Measurements from ENCODE around the gene SLC2A4RG. TPM values are rescaled to one million over a fixed set of nuclear protein-coding genes. Genes with fewer than 3 reads are reported as not detected.
A peak's percentile ranks its signal among the peaks of the same experiment; 100 is the strongest.

Gene SLC2A4RG
- total and polyA plus RNA-seq, 2 of the 13 experiments (the other 11 are each of a cell fraction or from before 2014, with no cell fraction given) = 91.4 to 95.9 TPM

- Histone ChIP-seq H3K27me3 (ENCODE audit: control insufficient read depth in 1 of 2, insufficient read depth in 2 of 2, low read length in 2 of 2) (no peaks in the 10 kb centered on the region), H3K79me2 (ENCODE audit: insufficient read depth, low read length) (no peaks in the 10 kb centered on the region), H3K36me3 (replicated peaks in 1 of 2; ENCODE audit: control insufficient read depth in 1 of 2, insufficient read depth in 2 of 2, low read length in 2 of 2) (peaks cover 3 to 4% of the 10 kb centered on the region in 2 experiments; a peak in 3 of 5 replicates), H2AFZ (ENCODE audit: low read length) (no peak overlapping the region), H3K4me3 (replicated peaks in 1 of 3; ENCODE audit: insufficient read depth in 1 of 3, low read depth in 2 of 3, low read length in 3 of 3) (no peak overlapping the region), H3K9me3 (ENCODE audit: low read length) (no peaks in the 10 kb centered on the region), H3K4me2 (ENCODE audit: low read depth, low read length) (no peak overlapping the region), H3K4me1 (ENCODE audit: insufficient read depth, low read length) (peaks cover 21% of the 10 kb centered on the region), H3K27ac (ENCODE audit: extremely low read length, insufficient read depth, low read length) (no peak overlapping the region), H4K20me1 (ENCODE audit: insufficient read depth, low read length) (peaks cover 4% of the 10 kb centered on the region; the same call in 1 of the 2 replicates), H3K9ac (ENCODE audit: insufficient read depth, low read depth, low read length) (no peak overlapping the region)
- in situ Hi-C loops (cut with HindIII; ENCODE audit: extremely low pct_ligation_motif_present, low pct_unique_long_range_greater_than_20kb) = no loop called here
- ChIA-PET POLR2A (interaction anchor here (0.6 kb wide), 1 partner anchor 155 kb away, joined by 4 read pairs; no protein-coding TSS in a partner anchor), CTCF (ENCODE audit: low intra/inter-chr PET ratio, low total read pairs) (no interaction called here)
- FAIRE-seq = no peak
- no peak for DNase-seq (ENCODE audit: low spot score)
- BruUV-seq (replicated peaks) = no TSS peak
- 0 out of 2 replicates have a peak, but pooled peaks have one; percentile 30 for TF ChIP-seq HNRNPL (IDR thresholded peaks at IDR 0.05; ENCODE audit: low read depth, low read length)
- no peak for TF ChIP-seq ATF3 (CRISPR knock-in tag; IDR thresholded peaks at IDR 0.05)
- 0 out of 2 replicates have a peak, but pooled peaks have one; percentile 10 for TF ChIP-seq ZNF891 (CRISPR knock-in tag; IDR thresholded peaks at IDR 0.05)
- ATAC-seq = no peak
- intact Hi-C loops (cut with micrococcal nuclease; ENCODE audit: unreplicated experiment) = no loop called here
- 95% methylated on average over 8 of the region's 10 CpGs for WGBS (ENCODE audit: low lambda C conversion rate)
Observed at GRCh38 chr20:63693083-63693732, 46.4 kb upstream of the SLC2A4RG start.

GRCh38 chr20:63693733-63694583 lies 45.6 kb upstream of the SLC2A4RG start:
- DNase-seq (ENCODE audit: low spot score) (no peak), FAIRE-seq (no peak), ATAC-seq (no peak)
- no peak overlapping the region for H3K9ac ChIP-seq (ENCODE audit: insufficient read depth, low read depth, low read length)
- in situ Hi-C loops (cut with HindIII; ENCODE audit: extremely low pct_ligation_motif_present, low pct_unique_long_range_greater_than_20kb) = no loop called here
- H3K9me3 ChIP-seq (ENCODE audit: low read length) = no peaks in the 10 kb centered on the region
- intact Hi-C loops (cut with micrococcal nuclease; ENCODE audit: unreplicated experiment) = no loop called here
- no peak overlapping the region for H3K4me2 ChIP-seq (ENCODE audit: low read depth, low read length)
- H3K4me3 ChIP-seq (replicated peaks in 1 of 3; ENCODE audit: insufficient read depth in 1 of 3, low read depth in 2 of 3, low read length in 3 of 3) = no peak overlapping the region
- H4K20me1 ChIP-seq (ENCODE audit: insufficient read depth, low read length) = peaks cover 4% of the 10 kb centered on the region; the same call in 1 of the 2 replicates
- no TSS peak for BruUV-seq (replicated peaks)
- H3K36me3 ChIP-seq (replicated peaks in 1 of 2; ENCODE audit: control insufficient read depth in 1 of 2, insufficient read depth in 2 of 2, low read length in 2 of 2) = peaks cover 3 to 4% of the 10 kb centered on the region in 2 experiments; a peak in 3 of 5 replicates
- H3K27me3 ChIP-seq (ENCODE audit: control insufficient read depth in 1 of 2, insufficient read depth in 2 of 2, low read length in 2 of 2) = no peaks in the 10 kb centered on the region
- 94% methylated on average over 21 of the region's 21 CpGs for WGBS (ENCODE audit: low lambda C conversion rate)
- peaks cover 21% of the 10 kb centered on the region for H3K4me1 ChIP-seq (ENCODE audit: insufficient read depth, low read length)
- no peaks in the 10 kb centered on the region for H3K79me2 ChIP-seq (ENCODE audit: insufficient read depth, low read length)
- POLR2A ChIA-PET = interaction anchor here (0.6 kb wide), 1 partner anchor 156 kb away, joined by 4 read pairs; no protein-coding TSS in a partner anchor
- no peak overlapping the region for H2AFZ ChIP-seq (ENCODE audit: low read length)
- CTCF ChIA-PET (ENCODE audit: low intra/inter-chr PET ratio, low total read pairs) = no interaction called here
- no peak overlapping the region for H3K27ac ChIP-seq (ENCODE audit: extremely low read length, insufficient read depth, low read length)
- TF ChIP-seq ZNF800 (CRISPR knock-in tag; IDR thresholded peaks at IDR 0.05) (no peak), NAIF1 (CRISPR knock-in tag; IDR thresholded peaks at IDR 0.05; ENCODE audit: borderline replicate concordance) (no peak), FOSL2 (CRISPR knock-in tag; IDR thresholded peaks at IDR 0.05) (no peak), BHLHE40 (IDR thresholded peaks at IDR 0.05; ENCODE audit: low read length) (no peak), FOXO4 (CRISPR knock-in tag; conservative IDR thresholded peaks at IDR 0.05) (no peak), ZIK1 (CRISPR knock-in tag; IDR thresholded peaks at IDR 0.05; ENCODE audit: borderline replicate concordance, low read depth) (no peak), TBL1XR1 (IDR thresholded peaks at IDR 0.05; ENCODE audit: borderline replicate concordance, low read length, partially characterized antibody) (no peak), AKAP8 (CRISPR knock-in tag; IDR thresholded peaks at IDR 0.05) (peak; percentile 20; the same call in 1 of the 2 replicates), ZNF333 (CRISPR knock-in tag; IDR thresholded peaks at IDR 0.05; ENCODE audit: borderline replicate concordance) (no peak), ATAD3A (CRISPR knock-in tag; IDR thresholded peaks at IDR 0.05) (no peak)

Measured in HepG2 (cell line).